Measurements from ENCODE around the gene EXO1. TPM values are rescaled to one million over a fixed set of nuclear protein-coding genes. Genes with fewer than 3 reads are reported as not detected.
A peak's percentile ranks its signal among the peaks of the same experiment; 100 is the strongest.

Gene EXO1
- total and polyA plus RNA-seq, 2 experiments from 2014 or later = 3.1 to 5.0 TPM

GRCh38 chr1:241934201-241934848 is 86.3 kb downstream of the EXO1 start:
- WGBS (ENCODE audit: low lambda C conversion rate, missing lambda C conversion rate) = 60% methylated on average over 12 of the region's 12 CpGs
- Histone ChIP-seq H3K4me3 (no peak overlapping the region), H3K79me2 (no peaks in the 10 kb centered on the region), H3K9me3 (ENCODE audit: low read depth) (no peaks in the 10 kb centered on the region), H3K36me3 (replicated peaks; ENCODE audit: insufficient read depth, low read depth) (no peaks in the 10 kb centered on the region), H3K9me2 (replicated peaks; ENCODE audit: insufficient read depth) (no peaks in the 10 kb centered on the region), H3K4me2 (no peak overlapping the region), H3K27me3 (no peaks in the 10 kb centered on the region), H4K20me1 (ENCODE audit: insufficient read depth, poor library complexity, severe bottlenecking) (no peaks in the 10 kb centered on the region), H2AFZ (no peak overlapping the region), H3K27ac (no peak overlapping the region), H3K4me1 (ENCODE audit: insufficient read depth) (no peaks in the 10 kb centered on the region)
- TF ChIP-seq EZH2phosphoT487 (IDR thresholded peaks at IDR 0.05; ENCODE audit: low read depth, severe bottlenecking, unreplicated experiment) = no peak
- TF ChIP-seq EZH2 (IDR thresholded peaks at IDR 0.05; ENCODE audit: borderline replicate concordance) = no peak
- no peak for TF ChIP-seq CTCF (IDR thresholded peaks at IDR 0.05; ENCODE audit: poor library complexity)
- peak; percentile 51 for DNase-seq (ENCODE audit: low spot score)

DNA sequence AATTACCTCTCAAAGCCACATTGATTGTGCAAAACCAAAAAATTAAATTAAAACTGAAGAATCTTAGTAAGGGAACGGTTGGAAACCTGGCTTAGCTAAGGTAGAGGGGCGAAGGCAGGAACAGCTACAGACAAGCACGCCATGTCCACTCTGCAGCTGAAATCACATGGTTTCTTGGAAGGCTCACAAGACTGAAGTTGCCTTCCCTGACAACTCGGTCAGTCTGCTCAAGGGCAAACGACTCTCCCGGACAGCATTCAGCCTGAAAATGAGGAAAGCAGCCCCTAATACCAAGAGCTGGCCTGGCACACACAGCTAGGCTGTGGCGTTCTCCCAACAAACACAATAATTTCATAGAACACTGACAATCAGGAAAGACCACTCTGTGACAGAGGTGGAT is 86.9 kb downstream of the EXO1 start:
- 78% methylated on average over 7 of the region's 7 CpGs for WGBS (ENCODE audit: low lambda C conversion rate, missing lambda C conversion rate)

More for the DNA sequence above, 86.9 kb downstream of the EXO1 start:
- Histone ChIP-seq H3K4me1 (ENCODE audit: insufficient read depth) (no peaks in the 10 kb centered on the region), H3K4me3 (no peak overlapping the region), H3K9me3 (ENCODE audit: low read depth) (no peaks in the 10 kb centered on the region), H3K79me2 (no peaks in the 10 kb centered on the region), H3K27ac (no peak overlapping the region), H4K20me1 (ENCODE audit: insufficient read depth, poor library complexity, severe bottlenecking) (no peaks in the 10 kb centered on the region), H3K4me2 (no peak overlapping the region), H3K36me3 (replicated peaks; ENCODE audit: insufficient read depth, low read depth) (no peaks in the 10 kb centered on the region), H2AFZ (no peak overlapping the region), H3K27me3 (no peaks in the 10 kb centered on the region), H3K9me2 (replicated peaks; ENCODE audit: insufficient read depth) (no peaks in the 10 kb centered on the region)
- no peak for DNase-seq (ENCODE audit: low spot score)
- no peak for TF ChIP-seq CTCF (IDR thresholded peaks at IDR 0.05; ENCODE audit: poor library complexity)
- TF ChIP-seq EZH2phosphoT487 (IDR thresholded peaks at IDR 0.05; ENCODE audit: low read depth, severe bottlenecking, unreplicated experiment) = no peak
- TF ChIP-seq EZH2 (IDR thresholded peaks at IDR 0.05; ENCODE audit: borderline replicate concordance) = no peak

Other genes starting within 250 kb of the EXO1 start
- 20.9 and 21.1 TPM in 2 replicates for gene CHML, start 207.8 kb upstream of the EXO1 start, total RNA-seq
- gene CHML, start 207.8 kb upstream of the EXO1 start, polyA plus RNA-seq = 3.9 and 4.4 TPM in 2 replicates
- 39.6 and 40.0 TPM in 2 replicates for gene OPN3, start 207.8 kb upstream of the EXO1 start, total RNA-seq
- gene OPN3, start 207.8 kb upstream of the EXO1 start, polyA plus RNA-seq = 73.2 and 75.8 TPM in 2 replicates
- gene WDR64, start 195.9 kb upstream of the EXO1 start, total RNA-seq = 0.07 TPM in 1 of 2 replicates, not detected in the other
- gene WDR64, start 195.9 kb upstream of the EXO1 start, polyA plus RNA-seq = not detected in 2 replicates
- not detected in 2 replicates for gene BECN2, start 109.6 kb downstream of the EXO1 start, total RNA-seq
- not detected in 2 replicates for gene BECN2, start 109.6 kb downstream of the EXO1 start, polyA plus RNA-seq
- 0.16 and 0.27 TPM in 2 replicates for gene MAP1LC3C, start 150.9 kb downstream of the EXO1 start, total RNA-seq
- 0.44 and 0.45 TPM in 2 replicates for gene MAP1LC3C, start 150.9 kb downstream of the EXO1 start, polyA plus RNA-seq